CD14-positive monocyte (primary cell): Measurements from ENCODE around the gene TBCK. TPM values are rescaled to one million over a fixed set of nuclear protein-coding genes. Genes with fewer than 3 reads are reported as not detected.

Experiments used
- DNase-seq, 3 donors: peaks; one replicate each; pipeline ENCODE4 v3.0.0-alpha.2; 2011 to 2022
- H2AFZ ChIP-seq: 2 replicates; pipeline ENCODE4 v1.6.0; 2012; ENCODE audit warnings: mild to moderate bottlenecking, low read depth, low read length, inconsistent platforms; ENCODE audit not compliant: insufficient read depth, poor library complexity, severe bottlenecking
- H3K27ac ChIP-seq, 2 donors: 1 replicate in 1 of 2; 2 replicates in 1 of 2; pipeline ENCODE4 v1.5.1; 2012 to 2013; ENCODE audit warnings: low read length in 2 of 2, control low read depth in 1 of 2, inconsistent platforms in 1 of 2, low read depth in 1 of 2, mild to moderate bottlenecking in 1 of 2
- H3K27me3 ChIP-seq, 2 donors: one replicate each; pipeline versions ENCODE4 v1.6.0 to v1.6.1; 2011 to 2013; ENCODE audit warnings: low read length in 2 of 2; ENCODE audit not compliant: control insufficient read depth in 2 of 2, insufficient read depth in 2 of 2
- H3K36me3 ChIP-seq, 2 donors: replicated peaks in 1 of 2; 1 replicate in 1 of 2; 2 replicates in 1 of 2; pipeline versions ENCODE4 v1.5.1 to v1.6.1; 2012 to 2013; ENCODE audit warnings: low read length in 2 of 2, control low read depth in 1 of 2, inconsistent platforms in 1 of 2, mild to moderate bottlenecking in 1 of 2; ENCODE audit not compliant: insufficient read depth in 2 of 2, control insufficient read depth in 1 of 2
- H3K4me1 ChIP-seq, 2 donors: 1 replicate in 1 of 2; 2 replicates in 1 of 2; pipeline versions ENCODE4 v1.5.1 to v1.6.1; 2012 to 2013; ENCODE audit warnings: low read length in 2 of 2, control low read depth in 1 of 2, inconsistent platforms in 1 of 2, mild to moderate bottlenecking in 1 of 2, moderate library complexity in 1 of 2; ENCODE audit not compliant: insufficient read depth in 2 of 2, control insufficient read depth in 1 of 2
- H3K4me2 ChIP-seq: replicated peaks from 2 replicates; pipeline ENCODE3; 2012; ENCODE audit warnings: low read length, moderate library complexity, mild to moderate bottlenecking; ENCODE audit not compliant: poor library complexity, severe bottlenecking; ENCODE audit errors: extremely low read depth
- H3K4me3 ChIP-seq, 3 experiments: fragments of 200-600 bp in 1 of 3; sonication (generic) in 1 of 3; replicated peaks in 1 of 3; 1 replicate in 2 of 3; 2 replicates in 1 of 3; pipeline ENCODE4 v1.5.1; 2011 to 2013; ENCODE audit warnings: low read length in 3 of 3, mild to moderate bottlenecking in 3 of 3, control low read depth in 2 of 3, low read depth in 2 of 3, inconsistent platforms in 1 of 3, moderate library complexity in 1 of 3
- H3K79me2 ChIP-seq: 2 replicates; pipeline ENCODE4 v1.6.0; 2012; ENCODE audit warnings: mild to moderate bottlenecking, control low read depth, inconsistent platforms, low read length, moderate library complexity; ENCODE audit not compliant: insufficient read depth
- H3K9ac ChIP-seq: 2 replicates; pipeline ENCODE4 v1.6.0; 2017; ENCODE audit warnings: low read length, mild to moderate bottlenecking; ENCODE audit not compliant: insufficient read depth, poor library complexity, severe bottlenecking
- H3K9me3 ChIP-seq, 2 donors: replicated peaks in 1 of 2; 1 replicate in 1 of 2; 2 replicates in 1 of 2; pipeline versions ENCODE4 v1.5.1 to v1.6.1; 2012 to 2013; ENCODE audit warnings: low read length in 2 of 2, control low read depth in 1 of 2; ENCODE audit not compliant: control insufficient read depth in 1 of 2, insufficient read depth in 1 of 2
- H4K20me1 ChIP-seq: 2 replicates; pipeline ENCODE4 v1.6.0; 2012; ENCODE audit warnings: mild to moderate bottlenecking, low read length, control low read depth, moderate library complexity; ENCODE audit not compliant: insufficient read depth
- H3K27ac Mint-ChIP-seq, 7 donors: one replicate each; pipeline ENCODE4 v1.8.0; 2020; ENCODE audit warnings: mild to moderate bottlenecking in 7 of 7, mixed read lengths in 7 of 7, moderate library complexity in 6 of 7, inconsistent platforms in 2 of 7
- H3K27me3 Mint-ChIP-seq, 3 donors: one replicate each; pipeline ENCODE4 v1.8.0; 2021 to 2022; ENCODE audit warnings: low read depth in 3 of 3, mild to moderate bottlenecking in 3 of 3, mixed read lengths in 3 of 3, moderate library complexity in 3 of 3, inconsistent platforms in 1 of 3
- H3K36me3 Mint-ChIP-seq, 2 donors: one replicate each; pipeline ENCODE4 v1.8.0; 2020; ENCODE audit warnings: mixed read lengths in 2 of 2, inconsistent platforms in 1 of 2, mild to moderate bottlenecking in 1 of 2
- H3K4me1 Mint-ChIP-seq: one replicate; pipeline ENCODE4 v1.8.0; 2020; ENCODE audit warnings: mild to moderate bottlenecking, mixed read lengths
- H3K4me3 Mint-ChIP-seq, 2 donors: one replicate each; pipeline ENCODE4 v1.8.0; 2020; ENCODE audit warnings: mild to moderate bottlenecking in 2 of 2, mixed read lengths in 2 of 2, moderate library complexity in 1 of 2
- H3K9me3 Mint-ChIP-seq, 7 donors: one replicate each; pipeline ENCODE4 v1.8.0; 2020 to 2022; ENCODE audit warnings: mixed read lengths in 7 of 7, mild to moderate bottlenecking in 6 of 7, moderate library complexity in 6 of 7, inconsistent platforms in 2 of 7
- whole genome bisulfite sequencing: methylation state at CpG from one replicate; pipeline ENCODE4 v1.1.5; 2013; ENCODE audit warnings: missing lambda C conversion rate; ENCODE audit not compliant: insufficient coverage; 5-methylcytosine and 5-hydroxymethylcytosine counted together
- intact Hi-C, 2 donors: fragments of 100-400 bp; cut with micrococcal nuclease; formaldehyde crosslinking; loops; one replicate each; pipeline versions ENCODE4 v1.15.0 to v1.15.1; 2023
- polyA plus RNA-seq, 3 donors: library from polyadenylated mRNA; depleted of rRNA in 1 of 3; unstranded in 2 of 3; stranded (reverse) in 1 of 3; fragments of 300-500 nt in 2 of 3; fragments of >200 nt in 1 of 3; fragmentation: Illumina TruSeq in 2 of 3; gene quantifications; 1 replicate in 2 of 3; 2 replicates in 1 of 3; pipeline ENCODE4 v1.2.3, GENCODE V29; 2012 to 2021
- TF ChIP-seq, protein P1 (sequence below): fragments of 200-600 bp; IDR thresholded peaks from one replicate; pipeline ENCODE4 v1.8.0; 2022; ENCODE audit warnings: antibody characterized with exemption, mild to moderate bottlenecking

Gene TBCK
- polyA plus RNA-seq, 3 donors, result 8.0 to 14.0 (median 12.5) TPM

DNA sequence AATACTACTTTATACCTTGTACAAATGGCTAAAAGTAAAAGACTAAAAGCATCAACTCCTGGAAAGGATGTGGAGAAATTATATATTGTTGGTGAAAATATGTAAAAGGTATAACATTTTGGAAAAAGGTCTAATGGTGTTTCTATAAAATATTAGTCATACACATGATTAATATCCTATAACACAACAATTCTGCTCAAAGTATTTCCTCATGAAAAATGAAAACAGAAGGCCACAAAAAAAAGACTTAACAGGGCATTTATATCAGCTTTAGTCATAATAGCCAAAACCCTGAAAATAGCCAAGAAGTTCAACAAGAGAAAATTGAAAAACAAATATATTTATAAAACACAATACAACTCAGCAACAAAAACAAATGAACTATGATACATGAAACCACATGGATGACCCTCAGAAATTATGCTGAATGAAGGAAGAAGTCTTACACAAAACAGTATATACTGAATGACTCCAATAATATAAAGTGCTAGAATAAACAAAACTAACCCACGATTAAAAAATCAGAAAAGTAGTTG is 38.8 kb downstream of the TBCK start:
- Histone ChIP-seq H3K36me3 (peaks cover 0 to 9% of the 10 kb centered on the region in 2 donors), H2AFZ (no peak overlapping the region), H3K9me3 (no peaks in the 10 kb centered on the region), H3K27me3 (no peaks in the 10 kb centered on the region), H3K27ac (no peak overlapping the region), H3K4me2 (no peak overlapping the region), H3K79me2 (no peaks in the 10 kb centered on the region), H3K9ac (no peak overlapping the region), H3K4me3 (no peak overlapping the region), H4K20me1 (no peaks in the 10 kb centered on the region), H3K4me1 (no peaks in the 10 kb centered on the region)
- no CpG with 5 or more reads among the region's 1 CpG for WGBS
- Mint-ChIP-seq H3K27me3 (no peaks in the 10 kb centered on the region), H3K9me3 (peaks cover 0 to 3% (median 0%) of the 10 kb centered on the region in 7 donors), H3K27ac (no peak overlapping the region), H3K4me1 (no peaks in the 10 kb centered on the region), H3K4me3 (no peak overlapping the region), H3K36me3 (peaks cover 14 to 15% of the 10 kb centered on the region in 2 donors)
- intact Hi-C loops, result no loop called here
- DNase-seq, result no peak
- TF ChIP-seq, protein P1, sequence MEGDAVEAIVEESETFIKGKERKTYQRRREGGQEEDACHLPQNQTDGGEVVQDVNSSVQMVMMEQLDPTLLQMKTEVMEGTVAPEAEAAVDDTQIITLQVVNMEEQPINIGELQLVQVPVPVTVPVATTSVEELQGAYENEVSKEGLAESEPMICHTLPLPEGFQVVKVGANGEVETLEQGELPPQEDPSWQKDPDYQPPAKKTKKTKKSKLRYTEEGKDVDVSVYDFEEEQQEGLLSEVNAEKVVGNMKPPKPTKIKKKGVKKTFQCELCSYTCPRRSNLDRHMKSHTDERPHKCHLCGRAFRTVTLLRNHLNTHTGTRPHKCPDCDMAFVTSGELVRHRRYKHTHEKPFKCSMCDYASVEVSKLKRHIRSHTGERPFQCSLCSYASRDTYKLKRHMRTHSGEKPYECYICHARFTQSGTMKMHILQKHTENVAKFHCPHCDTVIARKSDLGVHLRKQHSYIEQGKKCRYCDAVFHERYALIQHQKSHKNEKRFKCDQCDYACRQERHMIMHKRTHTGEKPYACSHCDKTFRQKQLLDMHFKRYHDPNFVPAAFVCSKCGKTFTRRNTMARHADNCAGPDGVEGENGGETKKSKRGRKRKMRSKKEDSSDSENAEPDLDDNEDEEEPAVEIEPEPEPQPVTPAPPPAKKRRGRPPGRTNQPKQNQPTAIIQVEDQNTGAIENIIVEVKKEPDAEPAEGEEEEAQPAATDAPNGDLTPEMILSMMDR, result no peak

DNA sequence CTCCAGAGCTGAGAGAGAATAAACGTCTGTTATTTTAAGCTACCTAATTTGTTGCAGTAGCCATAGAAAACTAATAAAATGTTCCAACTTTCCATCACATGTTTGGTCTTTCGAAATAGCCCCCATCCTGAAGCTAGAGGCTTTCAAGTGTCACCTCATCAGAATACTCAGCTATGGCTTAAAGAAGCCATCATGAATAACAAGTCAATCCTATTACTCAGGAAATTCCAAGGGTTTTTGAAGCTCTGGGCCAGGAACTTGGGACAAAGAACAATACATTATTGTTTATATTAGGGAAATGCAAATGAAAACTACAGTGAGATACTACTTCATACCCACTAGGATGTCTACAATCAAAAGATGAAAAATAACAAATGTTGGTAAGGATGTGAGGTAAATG is 42.2 kb downstream of the TBCK start:
- Mint-ChIP-seq H3K4me1 (no peaks in the 10 kb centered on the region), H3K9me3 (peaks cover 0 to 1% (median 0%) of the 10 kb centered on the region in 7 donors), H3K27ac (no peak overlapping the region)

More for the DNA sequence above, 42.2 kb downstream of the TBCK start:
- Histone ChIP-seq H3K36me3 (peaks cover 0 to 9% of the 10 kb centered on the region in 2 donors), H4K20me1 (no peaks in the 10 kb centered on the region), H2AFZ (no peak overlapping the region), H3K4me3 (no peak overlapping the region), H3K27ac (no peak overlapping the region), H3K4me1 (no peaks in the 10 kb centered on the region), H3K79me2 (no peaks in the 10 kb centered on the region), H3K4me2 (no peak overlapping the region), H3K9ac (no peak overlapping the region), H3K27me3 (no peaks in the 10 kb centered on the region), H3K9me3 (no peaks in the 10 kb centered on the region)
- Mint-ChIP-seq H3K4me3 (no peak overlapping the region), H3K36me3 (peaks cover 7 to 12% of the 10 kb centered on the region in 2 donors), H3K27me3 (no peaks in the 10 kb centered on the region)
- DNase-seq, result no peak
- WGBS, result 100% methylated on average over 1 of the region's 2 CpGs
- intact Hi-C loops, result no loop called here
- TF ChIP-seq, protein P1, result no peak
